OCI-LY1 (cell line): Measurements from ENCODE around the gene ENTPD1.

ENCODE experiments used
- H2AFZ ChIP-seq: fragments of 200-600 bp; sonication (generic), shearing (Covaris generic); 2 replicates; pipeline ENCODE4 v1.6.0; 2014; ENCODE audit warnings: antibody characterized with exemption, mild to moderate bottlenecking, low read length
- H3F3A ChIP-seq: fragments of 200-600 bp; sonication (generic), shearing (Covaris generic); 2 replicates; pipeline ENCODE4 v1.6.0; 2014; ENCODE audit warnings: mild to moderate bottlenecking, antibody characterized with exemption, low read length, moderate library complexity; ENCODE audit not compliant: insufficient read depth
- H3K27ac ChIP-seq: fragments of 200-600 bp; sonication (generic); 2 replicates; pipeline ENCODE4 v1.5.1; 2014; ENCODE audit warnings: low read length, mixed run types, mild to moderate bottlenecking, low read depth; ENCODE audit not compliant: poor library complexity, severe bottlenecking
- H3K27me3 ChIP-seq: fragments of 200-600 bp; sonication (generic); 2 replicates; pipeline ENCODE4 v1.6.0; 2014; ENCODE audit warnings: antibody characterized with exemption, mild to moderate bottlenecking, low read length, moderate library complexity; ENCODE audit not compliant: insufficient read depth
- H3K36me3 ChIP-seq: fragments of 200-600 bp; sonication (generic); 2 replicates; pipeline ENCODE4 v1.6.1; 2014; ENCODE audit warnings: mild to moderate bottlenecking, antibody characterized with exemption, low read length, moderate library complexity, mixed read lengths; ENCODE audit not compliant: insufficient read depth
- H3K4me1 ChIP-seq: fragments of 200-600 bp; sonication (generic); 2 replicates; pipeline ENCODE4 v1.5.1; 2014; ENCODE audit warnings: mild to moderate bottlenecking, low read length, moderate library complexity; ENCODE audit not compliant: insufficient read depth, severe bottlenecking
- H3K4me2 ChIP-seq: fragments of 200-600 bp; sonication (generic), shearing (Covaris generic); 2 replicates; pipeline ENCODE4 v1.6.1; 2014; ENCODE audit warnings: low read length
- H3K4me3 ChIP-seq: fragments of 200-600 bp; sonication (generic); 2 replicates; pipeline ENCODE4 v1.5.1; 2014; ENCODE audit warnings: low read length, low read depth, mild to moderate bottlenecking, mixed read lengths; ENCODE audit not compliant: poor library complexity, severe bottlenecking
- H3K79me2 ChIP-seq: fragments of 200-600 bp; shearing (Covaris generic); 2 replicates; pipeline ENCODE4 v1.6.1; 2016; ENCODE audit warnings: mixed run types, low read length, mixed read lengths; ENCODE audit not compliant: insufficient read depth
- H3K9ac ChIP-seq: fragments of 200-600 bp; sonication (generic), shearing (Covaris generic); 2 replicates; pipeline ENCODE4 v1.6.1; 2014; ENCODE audit warnings: mild to moderate bottlenecking, low read length, mixed read lengths
- H3K9me2 ChIP-seq: fragments of 200-600 bp; sonication (generic), shearing (Covaris generic); 2 replicates; pipeline ENCODE4 v1.6.1; 2014; ENCODE audit warnings: low read depth, mild to moderate bottlenecking, low read length, mixed read lengths
- H3K9me3 ChIP-seq: fragments of 200-600 bp; shearing (Covaris generic); 2 replicates; pipeline ENCODE4 v1.6.1; 2014; ENCODE audit warnings: low read length, mixed read lengths
- H4K20me1 ChIP-seq: fragments of 200-600 bp; sonication (generic), shearing (Covaris generic); 2 replicates; pipeline ENCODE4 v1.6.0; 2016; ENCODE audit warnings: mild to moderate bottlenecking, low read length; ENCODE audit not compliant: insufficient read depth
- CTCF ChIP-seq: fragments of 200-600 bp; sonication (generic), shearing (Covaris generic); IDR thresholded peaks from 2 replicates; pipeline ENCODE4 v1.5.1; 2017; ENCODE audit warnings: mild to moderate bottlenecking, antibody characterized with exemption, low read length, moderate library complexity, mixed read lengths
- EZH2 ChIP-seq: fragments of 200-600 bp; sonication (generic), shearing (Covaris generic); IDR thresholded peaks from 2 replicates; pipeline ENCODE4 v1.8.0; 2017; ENCODE audit warnings: borderline replicate concordance, mixed run types, mild to moderate bottlenecking, antibody characterized with exemption, low read length, moderate library complexity, mixed read lengths

Gene ENTPD1

GRCh38 chr10:95818010-95818409 lies 62.0 kb downstream of the ENTPD1 start:
- TF ChIP-seq EZH2 (no peak), CTCF (no peak)
- H4K20me1 ChIP-seq = no peaks in the 10 kb centered on the region
- H2AFZ ChIP-seq = no peak overlapping the region
- H3F3A ChIP-seq = no peaks in the 10 kb centered on the region
- no peaks in the 10 kb centered on the region for H3K4me1 ChIP-seq
- no peaks in the 10 kb centered on the region for H3K36me3 ChIP-seq
- H3K9me2 ChIP-seq = no peaks in the 10 kb centered on the region
- no peak overlapping the region for H3K27ac ChIP-seq
- H3K27me3 ChIP-seq = no peaks in the 10 kb centered on the region
- no peaks in the 10 kb centered on the region for H3K79me2 ChIP-seq
- no peak overlapping the region for H3K9ac ChIP-seq
- H3K4me3 ChIP-seq = no peak overlapping the region
- H3K4me2 ChIP-seq = no peak overlapping the region
- H3K9me3 ChIP-seq = no peaks in the 10 kb centered on the region

- Histone ChIP-seq H3K4me1 (no peaks in the 10 kb centered on the region), H3F3A (no peaks in the 10 kb centered on the region), H4K20me1 (no peaks in the 10 kb centered on the region), H3K4me2 (no peak overlapping the region), H3K27ac (no peak overlapping the region), H3K4me3 (no peak overlapping the region), H2AFZ (no peak overlapping the region), H3K9me3 (no peaks in the 10 kb centered on the region), H3K9me2 (no peaks in the 10 kb centered on the region), H3K9ac (no peak overlapping the region), H3K36me3 (no peaks in the 10 kb centered on the region), H3K79me2 (no peaks in the 10 kb centered on the region), H3K27me3 (no peaks in the 10 kb centered on the region)
- TF ChIP-seq EZH2 = no peak
- no peak for TF ChIP-seq CTCF
Measured at GRCh38 chr10:95818668-95819067, 62.7 kb downstream of the ENTPD1 start.

GRCh38 chr10:95819620-95820329 lies 63.8 kb downstream of the ENTPD1 start:
- Histone ChIP-seq H3K27ac (no peak overlapping the region), H3K4me3 (no peak overlapping the region), H3K79me2 (no peaks in the 10 kb centered on the region), H2AFZ (no peak overlapping the region), H3K9me2 (no peaks in the 10 kb centered on the region), H4K20me1 (no peaks in the 10 kb centered on the region), H3K4me2 (no peak overlapping the region), H3K9me3 (no peaks in the 10 kb centered on the region), H3K36me3 (no peaks in the 10 kb centered on the region), H3K9ac (no peak overlapping the region), H3K27me3 (no peaks in the 10 kb centered on the region), H3K4me1 (no peaks in the 10 kb centered on the region), H3F3A (no peaks in the 10 kb centered on the region)
- TF ChIP-seq EZH2 (no peak), CTCF (no peak)
